ENCODE measurements around the gene WDR76.

- TF ChIP-seq, protein P1, sequence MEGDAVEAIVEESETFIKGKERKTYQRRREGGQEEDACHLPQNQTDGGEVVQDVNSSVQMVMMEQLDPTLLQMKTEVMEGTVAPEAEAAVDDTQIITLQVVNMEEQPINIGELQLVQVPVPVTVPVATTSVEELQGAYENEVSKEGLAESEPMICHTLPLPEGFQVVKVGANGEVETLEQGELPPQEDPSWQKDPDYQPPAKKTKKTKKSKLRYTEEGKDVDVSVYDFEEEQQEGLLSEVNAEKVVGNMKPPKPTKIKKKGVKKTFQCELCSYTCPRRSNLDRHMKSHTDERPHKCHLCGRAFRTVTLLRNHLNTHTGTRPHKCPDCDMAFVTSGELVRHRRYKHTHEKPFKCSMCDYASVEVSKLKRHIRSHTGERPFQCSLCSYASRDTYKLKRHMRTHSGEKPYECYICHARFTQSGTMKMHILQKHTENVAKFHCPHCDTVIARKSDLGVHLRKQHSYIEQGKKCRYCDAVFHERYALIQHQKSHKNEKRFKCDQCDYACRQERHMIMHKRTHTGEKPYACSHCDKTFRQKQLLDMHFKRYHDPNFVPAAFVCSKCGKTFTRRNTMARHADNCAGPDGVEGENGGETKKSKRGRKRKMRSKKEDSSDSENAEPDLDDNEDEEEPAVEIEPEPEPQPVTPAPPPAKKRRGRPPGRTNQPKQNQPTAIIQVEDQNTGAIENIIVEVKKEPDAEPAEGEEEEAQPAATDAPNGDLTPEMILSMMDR (conservative IDR thresholded peaks at IDR 0.05 in 1 of 2, IDR thresholded peaks at IDR 0.05 in 1 of 2; ENCODE audit: extremely low read depth in 1 of 2, insufficient read depth in 1 of 2, low read depth in 1 of 2, low read length in 2 of 2), result no peak
- no peak for TF ChIP-seq EZH2 (IDR thresholded peaks at IDR 0.05; ENCODE audit: borderline replicate concordance, low read length)
Observed at GRCh38 chr15:43912208-43912607, 85.4 kb downstream of the WDR76 start.

Data from mammary epithelial cell (primary cell).